Osteocyte (in vitro differentiated cells): ENCODE measurements around the gene BFSP1. TPM values are rescaled to one million over a fixed set of nuclear protein-coding genes. Genes with fewer than 3 reads are reported as not detected.

Experiments
- DNase-seq: peaks from one replicate; pipeline ENCODE4 v3.0.0; 2021; ENCODE audit warnings: mixed read lengths; ENCODE audit not compliant: unreplicated experiment; ENCODE audit errors: extremely low spot score
- H3K27ac Mint-ChIP-seq: one replicate; pipeline ENCODE4 v1.8.0; 2021; ENCODE audit warnings: mild to moderate bottlenecking, mixed read lengths; ENCODE audit not compliant: unreplicated experiment
- H3K27me3 Mint-ChIP-seq: one replicate; pipeline ENCODE4 v1.8.0; 2021; ENCODE audit warnings: mixed read lengths; ENCODE audit not compliant: unreplicated experiment
- H3K36me3 Mint-ChIP-seq: one replicate; pipeline ENCODE4 v1.8.0; 2021; ENCODE audit warnings: mixed read lengths; ENCODE audit not compliant: unreplicated experiment
- H3K4me1 Mint-ChIP-seq: one replicate; pipeline ENCODE4 v1.8.0; 2021; ENCODE audit warnings: mixed read lengths; ENCODE audit not compliant: unreplicated experiment
- H3K4me3 Mint-ChIP-seq: one replicate; pipeline ENCODE4 v1.8.0; 2021; ENCODE audit warnings: mild to moderate bottlenecking, moderate library complexity, mixed read lengths; ENCODE audit not compliant: unreplicated experiment
- H3K9me3 Mint-ChIP-seq: one replicate; pipeline ENCODE4 v1.8.0; 2021; ENCODE audit warnings: mixed read lengths; ENCODE audit not compliant: unreplicated experiment
- total RNA-seq: library from RNA; stranded (reverse); gene quantifications from 2 replicates; pipeline ENCODE4 v1.2.1, GENCODE V29; 2021
- TF ChIP-seq, protein P1 (sequence below): fragments of 200-600 bp; sonication (generic); IDR thresholded peaks from 2 replicates; pipeline ENCODE4 v1.5.0; 2021; ENCODE audit warnings: antibody characterized with exemption, mild to moderate bottlenecking, moderate library complexity

Gene BFSP1
- total RNA-seq, 1 donor from 2014 or later, result 13.8 TPM

DNA sequence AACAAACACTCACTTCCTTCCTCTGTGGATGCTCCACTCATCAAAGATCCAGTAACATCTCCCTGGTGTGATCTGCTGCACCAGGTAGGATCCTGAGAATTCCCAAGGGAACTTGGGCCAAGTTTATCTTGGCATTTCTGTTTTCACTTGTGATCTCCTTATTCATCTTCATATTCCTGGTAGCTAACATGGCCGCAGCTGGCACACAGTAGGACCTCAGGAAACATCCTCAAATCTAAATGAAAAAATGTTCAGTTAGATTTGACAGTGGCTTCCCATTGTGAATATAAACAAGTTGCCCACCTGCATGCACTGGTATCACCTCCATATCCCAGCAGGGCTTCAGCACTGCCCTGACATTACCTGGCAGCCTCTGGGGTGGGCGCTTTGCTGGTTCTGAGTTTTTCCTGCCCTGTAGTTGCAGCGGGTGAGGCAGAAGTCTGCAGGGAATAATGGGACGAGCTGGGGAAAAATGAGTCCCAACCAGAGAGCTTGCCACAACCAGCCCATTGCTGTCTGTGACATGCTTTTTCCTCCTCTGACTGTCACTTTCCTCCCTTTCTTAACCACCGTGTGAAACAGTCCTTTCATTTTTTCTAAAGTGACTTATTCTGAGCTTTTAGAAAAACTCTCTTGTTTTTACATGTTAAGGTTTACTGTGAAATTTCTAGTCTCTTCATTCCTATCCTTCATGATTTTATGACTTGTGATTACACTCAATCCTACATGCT, 29.3 kb upstream of the BFSP1 start:
- no peak for DNase-seq
- TF ChIP-seq, protein P1, sequence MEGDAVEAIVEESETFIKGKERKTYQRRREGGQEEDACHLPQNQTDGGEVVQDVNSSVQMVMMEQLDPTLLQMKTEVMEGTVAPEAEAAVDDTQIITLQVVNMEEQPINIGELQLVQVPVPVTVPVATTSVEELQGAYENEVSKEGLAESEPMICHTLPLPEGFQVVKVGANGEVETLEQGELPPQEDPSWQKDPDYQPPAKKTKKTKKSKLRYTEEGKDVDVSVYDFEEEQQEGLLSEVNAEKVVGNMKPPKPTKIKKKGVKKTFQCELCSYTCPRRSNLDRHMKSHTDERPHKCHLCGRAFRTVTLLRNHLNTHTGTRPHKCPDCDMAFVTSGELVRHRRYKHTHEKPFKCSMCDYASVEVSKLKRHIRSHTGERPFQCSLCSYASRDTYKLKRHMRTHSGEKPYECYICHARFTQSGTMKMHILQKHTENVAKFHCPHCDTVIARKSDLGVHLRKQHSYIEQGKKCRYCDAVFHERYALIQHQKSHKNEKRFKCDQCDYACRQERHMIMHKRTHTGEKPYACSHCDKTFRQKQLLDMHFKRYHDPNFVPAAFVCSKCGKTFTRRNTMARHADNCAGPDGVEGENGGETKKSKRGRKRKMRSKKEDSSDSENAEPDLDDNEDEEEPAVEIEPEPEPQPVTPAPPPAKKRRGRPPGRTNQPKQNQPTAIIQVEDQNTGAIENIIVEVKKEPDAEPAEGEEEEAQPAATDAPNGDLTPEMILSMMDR, result no peak
- H3K4me3 Mint-ChIP-seq, result no peak overlapping the region
- no peaks in the 10 kb centered on the region for H3K36me3 Mint-ChIP-seq
- H3K9me3 Mint-ChIP-seq, result peaks cover 3% of the 10 kb centered on the region
- H3K4me1 Mint-ChIP-seq, result peaks cover 91% of the 10 kb centered on the region
- peak overlapping the region; percentile 99 for H3K27ac Mint-ChIP-seq
- H3K27me3 Mint-ChIP-seq, result no peaks in the 10 kb centered on the region

GRCh38 chr20:17559338-17559737, 28.2 kb upstream of the BFSP1 start:
- Mint-ChIP-seq H3K9me3 (peaks cover 3% of the 10 kb centered on the region), H3K27me3 (no peaks in the 10 kb centered on the region), H3K4me1 (peaks cover 79% of the 10 kb centered on the region), H3K27ac (peak overlapping the region; percentile 99), H3K4me3 (no peak overlapping the region), H3K36me3 (no peaks in the 10 kb centered on the region)
- no peak for DNase-seq
- TF ChIP-seq, protein P1, result no peak

GRCh38 chr20:17558941-17559304, 27.7 kb upstream of the BFSP1 start:
- no peaks in the 10 kb centered on the region for H3K27me3 Mint-ChIP-seq
- H3K4me3 Mint-ChIP-seq, result peak overlapping the region; percentile 73
- TF ChIP-seq, protein P1, result no peak
- H3K36me3 Mint-ChIP-seq, result no peaks in the 10 kb centered on the region
- no peak for DNase-seq
- H3K9me3 Mint-ChIP-seq, result peaks cover 3% of the 10 kb centered on the region
- peaks cover 77% of the 10 kb centered on the region for H3K4me1 Mint-ChIP-seq
- H3K27ac Mint-ChIP-seq, result peak overlapping the region; percentile 99

- peak overlapping the region; percentile 73 for H3K4me3 Mint-ChIP-seq
Measured at GRCh38 chr20:17558154-17558940, 27.2 kb upstream of the BFSP1 start.

DNA sequence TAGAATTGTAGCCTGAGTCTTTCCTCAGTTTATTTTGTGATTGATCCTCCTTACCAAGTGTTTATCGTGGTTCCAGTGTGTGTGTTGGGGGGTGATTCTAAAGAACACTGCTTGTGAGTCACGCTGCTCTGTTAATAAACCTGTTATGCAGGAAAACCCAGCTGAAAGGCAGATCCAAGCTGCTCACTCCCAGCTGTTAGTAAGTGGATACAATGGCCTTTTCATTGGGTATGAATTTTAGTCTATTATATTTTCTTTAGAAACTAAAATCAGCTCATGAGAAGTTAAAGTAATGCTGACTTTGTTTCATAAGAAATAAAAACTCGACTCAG, 26.5 kb upstream of the BFSP1 start:
- H3K4me3 Mint-ChIP-seq, result peak overlapping the region; percentile 73
- H3K36me3 Mint-ChIP-seq, result no peaks in the 10 kb centered on the region
- H3K9me3 Mint-ChIP-seq, result peaks cover 3% of the 10 kb centered on the region
- H3K27ac Mint-ChIP-seq, result peak overlapping the region; percentile 99
- H3K4me1 Mint-ChIP-seq, result peaks cover 66% of the 10 kb centered on the region
- no peaks in the 10 kb centered on the region for H3K27me3 Mint-ChIP-seq
- DNase-seq, result no peak
- TF ChIP-seq, protein P1, result no peak

More at GRCh38 chr20:17558154-17558940, 27.2 kb upstream of the BFSP1 start:
- Mint-ChIP-seq H3K9me3 (peaks cover 3% of the 10 kb centered on the region), H3K27me3 (no peaks in the 10 kb centered on the region), H3K27ac (peak overlapping the region; percentile 99), H3K36me3 (no peaks in the 10 kb centered on the region), H3K4me1 (peaks cover 71% of the 10 kb centered on the region)
- TF ChIP-seq, protein P1, result no peak
- DNase-seq, result no peak
